ENCODE data around the gene SF3B4.

SF3B4 gene

DNA sequence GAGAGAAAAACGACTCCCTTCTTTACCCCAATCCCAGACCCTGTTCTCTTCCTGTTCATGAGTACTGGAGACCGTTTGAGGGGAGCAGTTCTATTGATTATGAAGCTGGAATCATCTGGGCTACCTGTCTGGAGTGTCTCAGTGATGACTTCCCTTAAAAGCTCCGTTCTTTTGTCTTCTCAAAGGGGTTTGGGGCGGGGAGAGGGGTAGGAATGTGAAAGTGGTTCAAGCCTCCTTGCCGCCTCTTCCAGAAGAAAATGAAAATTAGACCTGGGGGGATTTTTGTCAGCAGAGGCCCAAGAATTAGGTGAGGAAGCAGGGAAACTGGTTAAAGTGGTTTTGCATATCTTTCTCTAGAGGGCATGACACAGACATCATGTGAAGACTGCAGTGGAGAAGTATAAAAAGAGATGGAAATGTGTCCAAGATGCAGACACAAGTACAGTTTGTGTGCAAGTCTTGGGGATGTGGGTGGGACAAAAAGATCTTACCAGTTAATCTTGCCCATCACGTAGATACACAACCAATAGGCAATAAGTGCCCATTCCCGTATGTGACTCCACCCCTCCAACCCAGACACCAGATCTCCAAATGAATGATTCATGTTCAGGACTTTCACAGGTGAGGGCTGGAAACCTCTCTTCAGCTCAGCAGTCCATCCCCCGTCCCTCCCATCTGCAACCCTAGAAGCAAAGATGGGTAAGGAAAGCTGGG is 9.5 kb upstream of the SF3B4 start:
- TF ChIP-seq EZH2 (IDR thresholded peaks at IDR 0.05; ENCODE audit: borderline replicate concordance, low read length), result no peak
- TF ChIP-seq, protein P1, sequence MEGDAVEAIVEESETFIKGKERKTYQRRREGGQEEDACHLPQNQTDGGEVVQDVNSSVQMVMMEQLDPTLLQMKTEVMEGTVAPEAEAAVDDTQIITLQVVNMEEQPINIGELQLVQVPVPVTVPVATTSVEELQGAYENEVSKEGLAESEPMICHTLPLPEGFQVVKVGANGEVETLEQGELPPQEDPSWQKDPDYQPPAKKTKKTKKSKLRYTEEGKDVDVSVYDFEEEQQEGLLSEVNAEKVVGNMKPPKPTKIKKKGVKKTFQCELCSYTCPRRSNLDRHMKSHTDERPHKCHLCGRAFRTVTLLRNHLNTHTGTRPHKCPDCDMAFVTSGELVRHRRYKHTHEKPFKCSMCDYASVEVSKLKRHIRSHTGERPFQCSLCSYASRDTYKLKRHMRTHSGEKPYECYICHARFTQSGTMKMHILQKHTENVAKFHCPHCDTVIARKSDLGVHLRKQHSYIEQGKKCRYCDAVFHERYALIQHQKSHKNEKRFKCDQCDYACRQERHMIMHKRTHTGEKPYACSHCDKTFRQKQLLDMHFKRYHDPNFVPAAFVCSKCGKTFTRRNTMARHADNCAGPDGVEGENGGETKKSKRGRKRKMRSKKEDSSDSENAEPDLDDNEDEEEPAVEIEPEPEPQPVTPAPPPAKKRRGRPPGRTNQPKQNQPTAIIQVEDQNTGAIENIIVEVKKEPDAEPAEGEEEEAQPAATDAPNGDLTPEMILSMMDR (IDR thresholded peaks at IDR 0.05; ENCODE audit: low read length), result no peak
- Histone ChIP-seq H3K27ac (ENCODE audit: low read depth, low read length, poor library complexity, severe bottlenecking) (no peak overlapping the region), H2AFZ (ENCODE audit: low read length) (no peak overlapping the region)

DNA sequence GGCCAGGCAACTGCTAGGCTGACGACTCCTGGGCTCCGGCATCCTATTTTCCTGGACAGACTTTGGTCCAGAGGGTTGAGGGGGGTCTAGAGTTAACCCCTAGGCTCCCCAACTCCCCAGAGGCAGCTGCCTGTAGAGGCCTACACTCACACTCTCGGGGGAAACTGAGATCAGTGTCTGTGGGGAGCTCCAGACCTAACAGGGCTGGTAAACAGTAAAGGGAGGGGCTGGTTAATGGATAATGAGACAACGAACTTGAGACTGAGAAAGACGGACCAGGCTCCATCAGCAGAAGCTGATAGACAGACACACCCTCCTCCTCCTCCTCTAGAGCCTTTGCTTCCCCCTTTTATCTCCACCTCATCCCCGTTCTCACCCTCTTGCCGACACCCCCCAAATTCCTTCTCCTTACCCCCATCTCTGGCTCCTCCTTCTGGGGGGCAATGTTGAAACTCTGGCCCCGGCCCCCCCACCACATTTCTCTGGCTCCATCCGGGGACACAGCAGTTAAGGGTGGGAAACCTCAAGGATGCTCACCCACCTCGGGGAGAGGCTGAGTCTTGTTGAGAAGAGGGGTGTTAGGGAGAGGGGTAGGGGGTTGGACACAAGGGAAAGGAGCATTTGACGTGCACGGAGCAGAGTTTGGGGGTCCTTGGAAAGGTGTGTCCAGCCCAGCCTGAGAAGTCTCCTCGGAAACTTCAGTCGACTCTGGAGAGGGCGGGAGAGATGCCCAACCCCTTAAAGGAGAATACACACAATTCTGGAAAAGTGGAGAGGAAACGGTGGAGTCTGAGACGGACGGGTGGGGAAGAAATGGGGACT is 8.8 kb upstream of the SF3B4 start, which contains the start of gene MTMR11:
TSS of gene MTMR11 (minus strand) at position 710 of the 822 bp plus-strand sequence. CDS start at position 478, 232 bp downstream.
- Histone ChIP-seq H3K27ac (ENCODE audit: low read depth, low read length, poor library complexity, severe bottlenecking) (no peak within 1 kb of the TSS), H3K79me2 (ENCODE audit: insufficient read depth, low read length) (no peaks in the 10 kb centered on the region), H3K4me3 (ENCODE audit: low read depth, low read length, poor library complexity, severe bottlenecking) (no peak within 1 kb of the TSS), H3K9me2 (ENCODE audit: low read depth, low read length) (no peaks in the 10 kb centered on the region), H3K4me1 (ENCODE audit: insufficient read depth, low read length, severe bottlenecking) (no peaks in the 10 kb centered on the region), H3K9me3 (ENCODE audit: low read length) (no peaks in the 10 kb centered on the region), H3K27me3 (ENCODE audit: insufficient read depth, low read length) (no peaks in the 10 kb centered on the region; the same call in 1 of the 2 replicates), H4K20me1 (ENCODE audit: insufficient read depth, low read length) (no peaks in the 10 kb centered on the region), H3K36me3 (ENCODE audit: insufficient read depth, low read length) (no peaks in the 10 kb centered on the region), H3K9ac (ENCODE audit: low read length) (no peak within 1 kb of the TSS), H3F3A (ENCODE audit: insufficient read depth, low read length) (no peaks in the 10 kb centered on the region), H3K4me2 (ENCODE audit: low read length) (no peak within 1 kb of the TSS), H2AFZ (ENCODE audit: low read length) (no peak within 1 kb of the TSS)
- TF ChIP-seq, protein P1 (IDR thresholded peaks at IDR 0.05; ENCODE audit: low read length), result no peak
- no peak for TF ChIP-seq EZH2 (IDR thresholded peaks at IDR 0.05; ENCODE audit: borderline replicate concordance, low read length)

More for the DNA sequence above, 9.5 kb upstream of the SF3B4 start:
- Histone ChIP-seq H4K20me1 (ENCODE audit: insufficient read depth, low read length) (no peaks in the 10 kb centered on the region), H3K4me1 (ENCODE audit: insufficient read depth, low read length, severe bottlenecking) (no peaks in the 10 kb centered on the region), H3K9me3 (ENCODE audit: low read length) (no peaks in the 10 kb centered on the region), H3K4me3 (ENCODE audit: low read depth, low read length, poor library complexity, severe bottlenecking) (no peak overlapping the region), H3K79me2 (ENCODE audit: insufficient read depth, low read length) (no peaks in the 10 kb centered on the region), H3F3A (ENCODE audit: insufficient read depth, low read length) (no peaks in the 10 kb centered on the region), H3K27me3 (ENCODE audit: insufficient read depth, low read length) (no peaks in the 10 kb centered on the region; the same call in 1 of the 2 replicates), H3K9me2 (ENCODE audit: low read depth, low read length) (no peaks in the 10 kb centered on the region), H3K4me2 (ENCODE audit: low read length) (no peak overlapping the region), H3K36me3 (ENCODE audit: insufficient read depth, low read length) (no peaks in the 10 kb centered on the region), H3K9ac (ENCODE audit: low read length) (no peak overlapping the region)

DNA sequence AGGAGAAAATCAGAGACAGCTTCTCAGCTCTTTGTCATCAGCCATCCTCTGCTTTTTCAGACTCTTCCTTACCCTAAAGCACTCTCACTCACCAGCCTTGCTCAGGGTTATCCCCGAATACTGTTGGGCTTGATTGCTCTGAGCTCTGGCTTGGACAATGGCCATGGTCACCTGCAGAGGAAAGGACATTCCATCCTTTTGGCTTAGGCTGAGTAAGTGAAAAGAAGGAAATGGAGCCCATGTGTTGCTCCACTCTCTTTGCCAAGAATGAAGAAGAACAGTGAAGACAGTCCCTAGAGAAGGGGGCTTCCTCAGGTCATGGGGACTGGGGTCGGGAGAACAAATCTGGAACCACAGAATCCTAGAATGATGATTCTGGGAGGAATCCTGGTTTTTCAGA is 6.8 kb upstream of the SF3B4 start:
- Histone ChIP-seq H4K20me1 (ENCODE audit: insufficient read depth, low read length) (no peaks in the 10 kb centered on the region), H3K79me2 (ENCODE audit: insufficient read depth, low read length) (no peaks in the 10 kb centered on the region), H3K9me2 (ENCODE audit: low read depth, low read length) (no peaks in the 10 kb centered on the region), H3K4me1 (ENCODE audit: insufficient read depth, low read length, severe bottlenecking) (no peaks in the 10 kb centered on the region), H2AFZ (ENCODE audit: low read length) (no peak overlapping the region), H3K27me3 (ENCODE audit: insufficient read depth, low read length) (no peaks in the 10 kb centered on the region; the same call in 1 of the 2 replicates), H3K27ac (ENCODE audit: low read depth, low read length, poor library complexity, severe bottlenecking) (no peak overlapping the region), H3K36me3 (ENCODE audit: insufficient read depth, low read length) (no peaks in the 10 kb centered on the region), H3F3A (ENCODE audit: insufficient read depth, low read length) (no peaks in the 10 kb centered on the region), H3K4me2 (ENCODE audit: low read length) (no peak overlapping the region), H3K9ac (ENCODE audit: low read length) (no peak overlapping the region), H3K4me3 (ENCODE audit: low read depth, low read length, poor library complexity, severe bottlenecking) (no peak overlapping the region), H3K9me3 (ENCODE audit: low read length) (no peaks in the 10 kb centered on the region)
- TF ChIP-seq, protein P1 (IDR thresholded peaks at IDR 0.05; ENCODE audit: low read length), result no peak
- no peak for TF ChIP-seq EZH2 (IDR thresholded peaks at IDR 0.05; ENCODE audit: borderline replicate concordance, low read length)

Data from OCI-LY1 (cell line).